ENCODE measurements around the gene QPCTL. TPM values are rescaled to one million over a fixed set of nuclear protein-coding genes. Genes with fewer than 3 reads are reported as not detected.

QPCTL gene
- polyA plus RNA-seq, 3 donors from 2014 or later: 1.8 to 2.9 TPM; not detected in 1

GRCh38 chr19:45660636-45661035, 31.8 kb upstream of the QPCTL start:
- peaks cover 0 to 12% (median 4%) of the 10 kb centered on the region in 3 donors for H3K27me3 Mint-ChIP-seq (ENCODE audit: low read depth in 3 of 3)
- no peak overlapping the region for H3K4me3 Mint-ChIP-seq
- no peaks in the 10 kb centered on the region for H3K36me3 Mint-ChIP-seq
- no peak for DNase-seq
- no peaks in the 10 kb centered on the region for H3K9me3 Mint-ChIP-seq
- no peaks in the 10 kb centered on the region for H3K4me1 Mint-ChIP-seq
- H3K27ac Mint-ChIP-seq: peak overlapping the region in 1 of 6 donors; percentile 63

- no peak overlapping the region for H3K4me3 Mint-ChIP-seq
Measured at GRCh38 chr19:45663800-45664199, 28.7 kb upstream of the QPCTL start.

GRCh38 chr19:45664575-45664974, 27.9 kb upstream of the QPCTL start:
- Mint-ChIP-seq H3K4me1 (peaks cover 22 to 24% of the 10 kb centered on the region in 2 donors), H3K27ac (no peak overlapping the region), H3K4me3 (no peak overlapping the region), H3K36me3 (no peaks in the 10 kb centered on the region), H3K9me3 (no peaks in the 10 kb centered on the region), H3K27me3 (ENCODE audit: low read depth in 3 of 3) (peaks cover 3 to 12% (median 8%) of the 10 kb centered on the region in 3 donors)
- DNase-seq: no peak

More at GRCh38 chr19:45663800-45664199, 28.7 kb upstream of the QPCTL start:
- peaks cover 3 to 12% (median 8%) of the 10 kb centered on the region in 3 donors for H3K27me3 Mint-ChIP-seq (ENCODE audit: low read depth in 3 of 3)
- no peak for DNase-seq
- no peaks in the 10 kb centered on the region for H3K9me3 Mint-ChIP-seq
- H3K27ac Mint-ChIP-seq: no peak overlapping the region
- H3K4me1 Mint-ChIP-seq: peaks cover 14 to 16% of the 10 kb centered on the region in 2 donors
- no peaks in the 10 kb centered on the region for H3K36me3 Mint-ChIP-seq

GRCh38 chr19:45667620-45668341, 24.7 kb upstream of the QPCTL start, which contains the start of gene GIPR:
Gene GIPR, plus strand, starts transcription at chr19:45668221. Its CDS starts 1,300 bp downstream, at chr19:45669521.
- Mint-ChIP-seq H3K4me3 (peak within 1 kb of the TSS; percentile 84 to 95 (median 90)), H3K27ac (peak within 1 kb of the TSS; percentile 69 to 95 (median 94)), H3K36me3 (peaks cover 0 to 4% (median 2%) of the 10 kb centered on the region in 3 donors), H3K27me3 (ENCODE audit: low read depth in 3 of 3) (peaks cover 10 to 16% (median 10%) of the 10 kb centered on the region in 3 donors), H3K4me1 (peaks cover 36 to 43% of the 10 kb centered on the region in 2 donors), H3K9me3 (no peaks in the 10 kb centered on the region)
- DNase-seq: peak; percentile 52 to 60 (median 55)

- H3K27ac Mint-ChIP-seq: peak overlapping the region; percentile 34 to 95 (median 94)
- peak; percentile 39 to 50 (median 47) for DNase-seq
- H3K27me3 Mint-ChIP-seq (ENCODE audit: low read depth in 3 of 3): peaks cover 10 to 16% (median 12%) of the 10 kb centered on the region in 3 donors
- H3K9me3 Mint-ChIP-seq: no peaks in the 10 kb centered on the region
- peaks cover 36 to 43% of the 10 kb centered on the region in 2 donors for H3K4me1 Mint-ChIP-seq
- peak overlapping the region; percentile 84 to 95 (median 90) for H3K4me3 Mint-ChIP-seq
- H3K36me3 Mint-ChIP-seq: peaks cover 0 to 4% (median 4%) of the 10 kb centered on the region in 3 donors
Measured at GRCh38 chr19:45668342-45668871, 24.1 kb upstream of the QPCTL start.

- H3K27ac Mint-ChIP-seq: peak overlapping the region in 1 of 6 donors; percentile 37
Measured at GRCh38 chr19:45670670-45671453, 21.6 kb upstream of the QPCTL start.

GRCh38 chr19:45674946-45675345, 17.5 kb upstream of the QPCTL start:
- H3K27ac Mint-ChIP-seq: no peak overlapping the region
- no peak overlapping the region for H3K4me3 Mint-ChIP-seq
- H3K4me1 Mint-ChIP-seq: peaks cover 23 to 35% of the 10 kb centered on the region in 2 donors
- peaks cover 9 to 17% (median 12%) of the 10 kb centered on the region in 3 donors for H3K27me3 Mint-ChIP-seq (ENCODE audit: low read depth in 3 of 3)
- no peaks in the 10 kb centered on the region for H3K9me3 Mint-ChIP-seq
- H3K36me3 Mint-ChIP-seq: peaks cover 0 to 8% (median 4%) of the 10 kb centered on the region in 3 donors
- no peak for DNase-seq

More at GRCh38 chr19:45670670-45671453, 21.6 kb upstream of the QPCTL start:
- Mint-ChIP-seq H3K36me3 (peaks cover 0 to 8% (median 4%) of the 10 kb centered on the region in 3 donors), H3K9me3 (no peaks in the 10 kb centered on the region), H3K4me1 (peaks cover 36 to 44% of the 10 kb centered on the region in 2 donors), H3K27me3 (ENCODE audit: low read depth in 3 of 3) (peaks cover 9 to 17% (median 16%) of the 10 kb centered on the region in 3 donors), H3K4me3 (peak overlapping the region; percentile 62 to 78 (median 72))
- DNase-seq: peak; percentile 59 to 61 (median 60)

- peaks cover 16 to 27% of the 10 kb centered on the region in 2 donors for H3K4me1 Mint-ChIP-seq
- DNase-seq: peak in 1 of 3 donors; percentile 18
- H3K9me3 Mint-ChIP-seq: no peaks in the 10 kb centered on the region
- H3K36me3 Mint-ChIP-seq: peaks cover 0 to 8% (median 4%) of the 10 kb centered on the region in 3 donors
- peaks cover 4 to 13% (median 13%) of the 10 kb centered on the region in 3 donors for H3K27me3 Mint-ChIP-seq (ENCODE audit: low read depth in 3 of 3)
- peak overlapping the region; percentile 61 to 84 (median 79) for H3K4me3 Mint-ChIP-seq
- peak overlapping the region in 1 of 6 donors; percentile 34 for H3K27ac Mint-ChIP-seq
Measured at GRCh38 chr19:45676851-45677263, 15.6 kb upstream of the QPCTL start.

- H3K4me1 Mint-ChIP-seq: peaks cover 18 to 30% of the 10 kb centered on the region in 2 donors
- peak; percentile 50 to 55 (median 52) for DNase-seq
- H3K36me3 Mint-ChIP-seq: peaks cover 0 to 6% (median 4%) of the 10 kb centered on the region in 3 donors
- peaks cover 4 to 13% (median 9%) of the 10 kb centered on the region in 3 donors for H3K27me3 Mint-ChIP-seq (ENCODE audit: low read depth in 3 of 3)
- H3K9me3 Mint-ChIP-seq: no peaks in the 10 kb centered on the region
- H3K4me3 Mint-ChIP-seq: peak overlapping the region; percentile 77 to 85 (median 83)
- peak overlapping the region in 3 of 6 donors; percentile 12 to 72 (median 56) for H3K27ac Mint-ChIP-seq
Measured at GRCh38 chr19:45677351-45678230, 14.9 kb upstream of the QPCTL start.

GRCh38 chr19:45681391-45682015, 11.0 kb upstream of the QPCTL start:
- H3K27me3 Mint-ChIP-seq (ENCODE audit: low read depth in 3 of 3): peaks cover 0 to 9% (median 2%) of the 10 kb centered on the region in 3 donors
- peak overlapping the region; percentile 73 to 90 (median 87) for H3K27ac Mint-ChIP-seq
- peaks cover 0 to 8% (median 0%) of the 10 kb centered on the region in 3 donors for H3K36me3 Mint-ChIP-seq
- H3K4me1 Mint-ChIP-seq: peaks cover 17 to 23% of the 10 kb centered on the region in 2 donors
- no peaks in the 10 kb centered on the region for H3K9me3 Mint-ChIP-seq
- peak; percentile 89 to 90 (median 90) for DNase-seq
- peak overlapping the region; percentile 84 to 94 (median 89) for H3K4me3 Mint-ChIP-seq

- H3K9me3 Mint-ChIP-seq: no peaks in the 10 kb centered on the region
- peak overlapping the region; percentile 46 to 89 (median 75) for H3K27ac Mint-ChIP-seq
- H3K4me3 Mint-ChIP-seq: peak overlapping the region in 4 of 5 donors; percentile 12 to 37 (median 16)
- peaks cover 15 to 19% of the 10 kb centered on the region in 2 donors for H3K4me1 Mint-ChIP-seq
- DNase-seq: no peak
- peaks cover 0 to 13% (median 3%) of the 10 kb centered on the region in 3 donors for H3K36me3 Mint-ChIP-seq
- H3K27me3 Mint-ChIP-seq (ENCODE audit: low read depth in 3 of 3): peaks cover 0 to 9% (median 2%) of the 10 kb centered on the region in 3 donors
Measured at GRCh38 chr19:45682117-45682516, 10.3 kb upstream of the QPCTL start.

GRCh38 chr19:45682908-45683307, 9.6 kb upstream of the QPCTL start:
- Mint-ChIP-seq H3K27me3 (ENCODE audit: low read depth in 3 of 3) (peaks cover 0 to 9% (median 2%) of the 10 kb centered on the region in 3 donors), H3K27ac (peak overlapping the region in 5 of 6 donors; percentile 11 to 76 (median 59)), H3K4me3 (no peak overlapping the region), H3K36me3 (peaks cover 0 to 15% (median 3%) of the 10 kb centered on the region in 3 donors), H3K9me3 (no peaks in the 10 kb centered on the region), H3K4me1 (peaks cover 9 to 12% of the 10 kb centered on the region in 2 donors)
- DNase-seq: no peak

All from immature natural killer cell (primary cell).